ENCODE results near the gene HYCC1.

Gene HYCC1

GRCh38 chr7:22992874-22993840 lies 20.8 kb downstream of the HYCC1 start:
- Histone ChIP-seq H3K4me3 (IDR thresholded peaks at IDR 0.05; ENCODE audit: insufficient read depth, low read depth, low read length) (no peak overlapping the region), H2AFZ (ENCODE audit: low read depth) (no peak overlapping the region), H3K4me1 (ENCODE audit: low read depth, poor library complexity, severe bottlenecking) (peaks cover 87% of the 10 kb centered on the region), H3K27me3 (ENCODE audit: insufficient read depth, low read depth) (no peaks in the 10 kb centered on the region), H3K79me2 (ENCODE audit: insufficient read depth, low read depth) (peaks cover 94% of the 10 kb centered on the region), H3K9ac (peak overlapping the region; percentile 1; the same call in 1 of the 2 replicates), H4K20me1 (ENCODE audit: insufficient read depth) (no peaks in the 10 kb centered on the region), H3K4me2 (peak overlapping the region; percentile 84), H3K27ac (peak overlapping the region; percentile 80), H3K36me3 (ENCODE audit: insufficient read depth) (peaks cover 3% of the 10 kb centered on the region; the same call in 1 of the 2 replicates)
- TF ChIP-seq, protein P1, sequence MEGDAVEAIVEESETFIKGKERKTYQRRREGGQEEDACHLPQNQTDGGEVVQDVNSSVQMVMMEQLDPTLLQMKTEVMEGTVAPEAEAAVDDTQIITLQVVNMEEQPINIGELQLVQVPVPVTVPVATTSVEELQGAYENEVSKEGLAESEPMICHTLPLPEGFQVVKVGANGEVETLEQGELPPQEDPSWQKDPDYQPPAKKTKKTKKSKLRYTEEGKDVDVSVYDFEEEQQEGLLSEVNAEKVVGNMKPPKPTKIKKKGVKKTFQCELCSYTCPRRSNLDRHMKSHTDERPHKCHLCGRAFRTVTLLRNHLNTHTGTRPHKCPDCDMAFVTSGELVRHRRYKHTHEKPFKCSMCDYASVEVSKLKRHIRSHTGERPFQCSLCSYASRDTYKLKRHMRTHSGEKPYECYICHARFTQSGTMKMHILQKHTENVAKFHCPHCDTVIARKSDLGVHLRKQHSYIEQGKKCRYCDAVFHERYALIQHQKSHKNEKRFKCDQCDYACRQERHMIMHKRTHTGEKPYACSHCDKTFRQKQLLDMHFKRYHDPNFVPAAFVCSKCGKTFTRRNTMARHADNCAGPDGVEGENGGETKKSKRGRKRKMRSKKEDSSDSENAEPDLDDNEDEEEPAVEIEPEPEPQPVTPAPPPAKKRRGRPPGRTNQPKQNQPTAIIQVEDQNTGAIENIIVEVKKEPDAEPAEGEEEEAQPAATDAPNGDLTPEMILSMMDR (conservative IDR thresholded peaks at IDR 0.05; ENCODE audit: low read depth, low read length): no peak

DNA sequence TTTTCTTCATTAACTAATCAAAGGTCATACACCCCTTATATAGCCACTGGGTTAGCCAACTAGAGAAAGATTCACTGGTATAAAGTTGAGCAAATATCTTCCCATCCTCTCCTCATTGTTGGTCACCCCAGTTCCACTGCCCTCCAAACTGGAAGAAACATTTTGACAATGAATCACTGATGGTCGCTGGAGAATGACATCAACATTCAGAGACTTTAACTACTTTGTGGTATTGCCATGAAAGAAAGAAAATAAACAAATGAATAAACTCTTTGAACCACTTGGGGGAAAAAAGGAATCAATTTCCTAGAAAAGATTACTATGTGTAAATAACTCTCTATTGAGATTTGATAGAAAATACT lies 23.4 kb downstream of the HYCC1 start:
- Histone ChIP-seq H3K4me1 (ENCODE audit: low read depth, poor library complexity, severe bottlenecking) (peaks cover 61% of the 10 kb centered on the region), H3K36me3 (ENCODE audit: insufficient read depth) (peaks cover 3% of the 10 kb centered on the region; the same call in 1 of the 2 replicates), H3K79me2 (ENCODE audit: insufficient read depth, low read depth) (peaks cover 87% of the 10 kb centered on the region), H3K4me3 (IDR thresholded peaks at IDR 0.05; ENCODE audit: insufficient read depth, low read depth, low read length) (no peak overlapping the region), H3K27ac (no peak overlapping the region), H3K27me3 (ENCODE audit: insufficient read depth, low read depth) (no peaks in the 10 kb centered on the region), H3K9ac (no peak overlapping the region), H3K4me2 (peak overlapping the region; percentile 84), H4K20me1 (ENCODE audit: insufficient read depth) (no peaks in the 10 kb centered on the region), H2AFZ (ENCODE audit: low read depth) (no peak overlapping the region)
- TF ChIP-seq, protein P1 (conservative IDR thresholded peaks at IDR 0.05; ENCODE audit: low read depth, low read length): no peak

- Histone ChIP-seq H2AFZ (ENCODE audit: low read depth) (no peak overlapping the region), H3K27ac (no peak overlapping the region), H3K9ac (no peak overlapping the region), H3K4me2 (peak overlapping the region; percentile 84; the same call in 1 of the 2 replicates), H3K79me2 (ENCODE audit: insufficient read depth, low read depth) (peaks cover 87% of the 10 kb centered on the region), H3K4me3 (IDR thresholded peaks at IDR 0.05; ENCODE audit: insufficient read depth, low read depth, low read length) (no peak overlapping the region), H3K4me1 (ENCODE audit: low read depth, poor library complexity, severe bottlenecking) (peaks cover 58% of the 10 kb centered on the region), H3K36me3 (ENCODE audit: insufficient read depth) (peaks cover 3% of the 10 kb centered on the region; the same call in 1 of the 2 replicates), H3K27me3 (ENCODE audit: insufficient read depth, low read depth) (no peaks in the 10 kb centered on the region), H4K20me1 (ENCODE audit: insufficient read depth) (no peaks in the 10 kb centered on the region)
- TF ChIP-seq, protein P1 (conservative IDR thresholded peaks at IDR 0.05; ENCODE audit: low read depth, low read length): no peak
Observed at GRCh38 chr7:22989643-22990587, 24.0 kb downstream of the HYCC1 start.

DNA sequence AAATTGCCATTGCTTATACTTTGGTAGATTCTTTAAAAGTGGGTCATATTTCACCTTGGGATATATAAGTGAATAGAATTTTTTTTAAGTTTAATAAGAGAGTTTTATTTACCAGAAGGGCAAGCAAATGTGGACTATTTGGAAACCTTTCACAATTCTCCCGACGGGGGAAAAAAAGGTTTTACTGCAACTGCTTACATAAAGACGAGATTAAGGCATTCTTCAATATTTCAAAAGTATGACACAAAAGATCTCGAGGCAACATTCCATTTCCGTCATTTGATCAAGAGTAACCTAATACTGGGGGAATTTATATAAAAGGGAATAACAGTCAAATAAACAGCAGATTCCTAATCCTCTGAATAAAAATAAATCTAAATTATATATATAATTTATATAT lies 28.5 kb downstream of the HYCC1 start:
- Histone ChIP-seq H3K27me3 (ENCODE audit: insufficient read depth, low read depth) (no peaks in the 10 kb centered on the region), H4K20me1 (ENCODE audit: insufficient read depth) (no peaks in the 10 kb centered on the region), H3K9ac (no peak overlapping the region), H3K4me2 (no peak overlapping the region), H2AFZ (ENCODE audit: low read depth) (no peak overlapping the region), H3K36me3 (ENCODE audit: insufficient read depth) (peaks cover 8% of the 10 kb centered on the region; the same call in 1 of the 2 replicates), H3K79me2 (ENCODE audit: insufficient read depth, low read depth) (peaks cover 58% of the 10 kb centered on the region), H3K27ac (no peak overlapping the region), H3K4me1 (ENCODE audit: low read depth, poor library complexity, severe bottlenecking) (peaks cover 13% of the 10 kb centered on the region), H3K4me3 (IDR thresholded peaks at IDR 0.05; ENCODE audit: insufficient read depth, low read depth, low read length) (no peak overlapping the region)
- TF ChIP-seq, protein P1 (conservative IDR thresholded peaks at IDR 0.05; ENCODE audit: low read depth, low read length): no peak
